OCI-LY3 (cell line): ENCODE data around the gene TEDC2.

Experiments used
- H2AFZ ChIP-seq: fragments of 200-600, 300-600 bp; shearing (Covaris generic); 2 replicates; pipeline ENCODE4 v1.6.0; 2014; ENCODE audit warnings: antibody characterized with exemption, low read depth, low read length
- H3K27ac ChIP-seq: fragments of 200-600, 300-600 bp; sonication (generic); 2 replicates; pipeline ENCODE4 v1.5.1; 2014; ENCODE audit warnings: mild to moderate bottlenecking, low read length, moderate library complexity, mixed read lengths
- H3K27me3 ChIP-seq: fragments of 200-600, 300-600 bp; sonication (generic); 2 replicates; pipeline ENCODE4 v1.6.1; 2014; ENCODE audit warnings: low read depth, low read length, mixed read lengths
- H3K36me3 ChIP-seq: fragments of 200-600, 300-600 bp; sonication (generic); replicated peaks from 2 replicates; pipeline ENCODE3; 2014; ENCODE audit warnings: low read depth, low read length, mixed read lengths
- H3K4me1 ChIP-seq: fragments of 300-600, 200-600 bp; sonication (generic); 2 replicates; pipeline ENCODE4 v1.6.1; 2014; ENCODE audit warnings: low read length, mixed read lengths
- H3K4me2 ChIP-seq: fragments of 200-600, 300-600 bp; sonication (generic); 2 replicates; pipeline ENCODE4 v1.6.1; 2014; ENCODE audit warnings: low read length, mixed read lengths
- H3K4me3 ChIP-seq: fragments of 300-600, 200-600 bp; sonication (generic); 2 replicates; pipeline ENCODE4 v1.5.1; 2014; ENCODE audit warnings: antibody characterized with exemption, mild to moderate bottlenecking, low read length, moderate library complexity
- H3K79me2 ChIP-seq: fragments of 300-600, 200-600 bp; shearing (Covaris generic); 2 replicates; pipeline ENCODE4 v1.6.1; 2014; ENCODE audit warnings: mild to moderate bottlenecking, low read length, mixed read lengths
- H3K9ac ChIP-seq: fragments of 300-600, 200-600 bp; shearing (Covaris generic); 2 replicates; pipeline ENCODE4 v1.6.0; 2014; ENCODE audit warnings: mild to moderate bottlenecking, low read length, moderate library complexity
- H3K9me3 ChIP-seq: fragments of 200-600, 300-600 bp; shearing (Covaris generic); 2 replicates; pipeline ENCODE4 v1.6.1; 2014; ENCODE audit warnings: low read length, mixed read lengths; ENCODE audit not compliant: insufficient read depth
- H4K20me1 ChIP-seq: fragments of 200-600, 300-600 bp; sonication (generic); 2 replicates; pipeline ENCODE4 v1.6.1; 2016; ENCODE audit warnings: low read length, mixed read lengths; ENCODE audit not compliant: insufficient read depth
- EZH2phosphoT487 ChIP-seq: fragments of 200-600 bp; shearing (Covaris generic); IDR thresholded peaks from 2 replicates; pipeline ENCODE4 v1.6.1; 2018; ENCODE audit warnings: antibody characterized with exemption, mixed run types, low read depth
- TF ChIP-seq, protein P1 (sequence below): fragments of 200-600, 300-600 bp; sonication (generic); IDR thresholded peaks from 2 replicates; pipeline ENCODE4 v1.5.1; 2014; ENCODE audit warnings: antibody characterized with exemption, low read length, low read depth

The TEDC2 gene

DNA sequence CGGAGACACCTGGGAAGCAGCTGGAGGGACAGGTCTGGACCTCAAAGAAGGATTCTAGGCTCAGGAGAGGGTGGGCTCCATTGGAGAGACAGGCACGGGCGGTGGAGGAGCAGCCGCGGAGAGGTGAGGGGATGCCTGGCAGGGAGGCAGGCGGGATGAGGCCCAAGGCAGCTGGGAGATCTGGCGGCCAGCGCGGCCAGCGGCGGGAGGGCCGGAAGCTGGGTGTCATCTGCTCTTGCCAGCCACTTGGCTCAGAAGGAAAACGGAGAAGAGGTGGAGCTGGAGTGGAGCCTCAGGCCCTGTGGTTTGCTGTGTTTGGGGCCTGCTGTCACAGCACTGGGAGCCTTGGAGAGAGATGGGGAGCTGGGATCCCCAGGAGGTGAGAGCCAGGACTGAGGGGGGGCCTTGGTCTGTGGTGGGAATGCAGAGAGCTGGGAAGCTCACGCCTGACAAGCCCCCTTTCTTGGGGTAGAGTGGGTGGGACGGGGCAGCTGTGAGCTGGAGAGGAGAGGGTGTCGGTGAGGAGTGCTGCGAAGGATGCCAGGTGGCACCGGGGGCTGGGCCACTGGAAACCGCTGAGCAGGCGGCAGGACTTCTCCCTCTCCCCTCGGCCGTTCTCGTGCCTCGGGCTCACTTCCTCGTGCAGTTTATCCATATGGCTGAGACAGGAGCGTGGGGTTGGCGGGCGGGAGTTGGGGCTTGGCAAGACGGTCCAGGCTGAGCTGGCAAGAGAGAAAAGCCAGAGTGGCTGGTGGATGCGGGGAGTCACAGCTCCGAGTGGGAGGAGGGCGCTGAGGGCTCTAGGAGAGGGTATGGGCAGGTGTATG lies 23.0 kb downstream of the TEDC2 start:
- Histone ChIP-seq H3K36me3 (no peaks in the 10 kb centered on the region), H3K79me2 (0 out of 2 replicates have a peak, but pooled peaks cover 2% of the 10 kb centered on the region), H3K27ac (no peak overlapping the region), H3K9ac (no peak overlapping the region), H3K4me2 (no peak overlapping the region), H2AFZ (no peak overlapping the region), H3K4me3 (no peak overlapping the region), H3K9me3 (no peaks in the 10 kb centered on the region), H4K20me1 (no peaks in the 10 kb centered on the region), H3K27me3 (no peaks in the 10 kb centered on the region), H3K4me1 (peaks cover 15% of the 10 kb centered on the region)
- no peak for TF ChIP-seq EZH2phosphoT487
- TF ChIP-seq, protein P1, sequence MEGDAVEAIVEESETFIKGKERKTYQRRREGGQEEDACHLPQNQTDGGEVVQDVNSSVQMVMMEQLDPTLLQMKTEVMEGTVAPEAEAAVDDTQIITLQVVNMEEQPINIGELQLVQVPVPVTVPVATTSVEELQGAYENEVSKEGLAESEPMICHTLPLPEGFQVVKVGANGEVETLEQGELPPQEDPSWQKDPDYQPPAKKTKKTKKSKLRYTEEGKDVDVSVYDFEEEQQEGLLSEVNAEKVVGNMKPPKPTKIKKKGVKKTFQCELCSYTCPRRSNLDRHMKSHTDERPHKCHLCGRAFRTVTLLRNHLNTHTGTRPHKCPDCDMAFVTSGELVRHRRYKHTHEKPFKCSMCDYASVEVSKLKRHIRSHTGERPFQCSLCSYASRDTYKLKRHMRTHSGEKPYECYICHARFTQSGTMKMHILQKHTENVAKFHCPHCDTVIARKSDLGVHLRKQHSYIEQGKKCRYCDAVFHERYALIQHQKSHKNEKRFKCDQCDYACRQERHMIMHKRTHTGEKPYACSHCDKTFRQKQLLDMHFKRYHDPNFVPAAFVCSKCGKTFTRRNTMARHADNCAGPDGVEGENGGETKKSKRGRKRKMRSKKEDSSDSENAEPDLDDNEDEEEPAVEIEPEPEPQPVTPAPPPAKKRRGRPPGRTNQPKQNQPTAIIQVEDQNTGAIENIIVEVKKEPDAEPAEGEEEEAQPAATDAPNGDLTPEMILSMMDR = no peak

GRCh38 chr16:2483939-2484897 lies 24.3 kb downstream of the TEDC2 start:
- H3K27ac ChIP-seq = no peak overlapping the region

GRCh38 chr16:2484898-2485508 lies 25.1 kb downstream of the TEDC2 start:
- TF ChIP-seq EZH2phosphoT487 = no peak
- TF ChIP-seq, protein P1 = no peak
- no peak overlapping the region for H3K4me3 ChIP-seq
- no peaks in the 10 kb centered on the region for H4K20me1 ChIP-seq
- H2AFZ ChIP-seq = no peak overlapping the region
- no peaks in the 10 kb centered on the region for H3K9me3 ChIP-seq
- no peaks in the 10 kb centered on the region for H3K36me3 ChIP-seq
- H3K4me1 ChIP-seq = peaks cover 20% of the 10 kb centered on the region
- 0 out of 2 replicates have a peak, but pooled peaks cover 5% of the 10 kb centered on the region for H3K79me2 ChIP-seq
- no peak overlapping the region for H3K27ac ChIP-seq
- no peak overlapping the region for H3K4me2 ChIP-seq
- H3K9ac ChIP-seq = no peak overlapping the region
- H3K27me3 ChIP-seq = no peaks in the 10 kb centered on the region

More at GRCh38 chr16:2483939-2484897, 24.3 kb downstream of the TEDC2 start:
- TF ChIP-seq EZH2phosphoT487 = no peak
- TF ChIP-seq, protein P1 = no peak
- no peaks in the 10 kb centered on the region for H3K27me3 ChIP-seq
- 0 out of 2 replicates have a peak, but pooled peaks cover 5% of the 10 kb centered on the region for H3K79me2 ChIP-seq
- no peaks in the 10 kb centered on the region for H4K20me1 ChIP-seq
- no peak overlapping the region for H3K4me3 ChIP-seq
- no peak overlapping the region for H3K4me2 ChIP-seq
- H2AFZ ChIP-seq = no peak overlapping the region
- H3K9ac ChIP-seq = no peak overlapping the region
- H3K9me3 ChIP-seq = no peaks in the 10 kb centered on the region
- no peaks in the 10 kb centered on the region for H3K36me3 ChIP-seq
- peaks cover 20% of the 10 kb centered on the region for H3K4me1 ChIP-seq
